Progenitor cell of endocrine pancreas (in vitro differentiated cells): ENCODE results near the gene FCN2. TPM values are rescaled to one million over a fixed set of nuclear protein-coding genes. Genes with fewer than 3 reads are reported as not detected.

Experiments used
- DNase-seq: peaks from one replicate; pipeline ENCODE4 v3.0.0; 2021; ENCODE audit warnings: low spot score; ENCODE audit not compliant: unreplicated experiment
- H3K27ac Mint-ChIP-seq: 2 replicates; pipeline ENCODE4 v1.8.0; 2021; ENCODE audit warnings: mild to moderate bottlenecking, moderate library complexity, mixed read lengths
- H3K27me3 Mint-ChIP-seq: 2 replicates; pipeline ENCODE4 v1.8.0; 2021; ENCODE audit warnings: mixed read lengths
- H3K36me3 Mint-ChIP-seq: 2 replicates; pipeline ENCODE4 v1.8.0; 2022; ENCODE audit warnings: mixed read lengths; ENCODE audit not compliant: insufficient read depth
- H3K4me1 Mint-ChIP-seq: 2 replicates; pipeline ENCODE4 v1.8.0; 2021; ENCODE audit warnings: low read depth, mixed read lengths
- H3K4me3 Mint-ChIP-seq: 2 replicates; pipeline ENCODE4 v1.8.0; 2021; ENCODE audit warnings: low read depth, mild to moderate bottlenecking, moderate library complexity, mixed read lengths
- H3K9me3 Mint-ChIP-seq: 2 replicates; pipeline ENCODE4 v1.8.0; 2021; ENCODE audit warnings: low read depth, mixed read lengths
- total RNA-seq: library from RNA; stranded (reverse); gene quantifications from 2 replicates; pipeline ENCODE4 v1.2.1, GENCODE V29; 2021
- TF ChIP-seq, protein P1 (sequence below): fragments of 200-600 bp; sonication (generic); IDR thresholded peaks from one replicate; pipeline ENCODE4 v1.5.0; 2021; ENCODE audit warnings: antibody characterized with exemption, mild to moderate bottlenecking; ENCODE audit not compliant: unreplicated experiment

Gene FCN2
- total RNA-seq, 1 donor from 2014 or later = not detected

DNA sequence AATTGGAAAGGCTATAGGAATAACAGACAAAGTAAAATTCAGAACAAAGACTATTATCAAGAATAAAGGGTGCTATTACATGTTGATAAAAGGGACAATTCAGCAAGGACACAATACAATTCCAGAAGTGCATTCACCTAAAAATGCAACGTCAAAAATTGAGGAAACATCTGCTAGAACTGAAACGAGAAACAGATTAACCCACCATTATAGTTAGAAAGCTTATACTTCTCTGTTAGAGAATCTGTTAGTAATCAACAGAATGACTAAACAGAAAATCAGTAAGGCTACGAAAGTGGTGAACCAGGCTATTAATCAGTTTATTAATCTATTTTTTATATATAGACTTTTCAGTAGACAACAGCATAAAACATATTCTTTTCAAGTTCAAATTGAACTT, 22.3 kb downstream of the FCN2 start:
- H3K4me1 Mint-ChIP-seq = no peaks in the 10 kb centered on the region
- H3K27me3 Mint-ChIP-seq = peaks cover 15% of the 10 kb centered on the region
- peaks cover 9% of the 10 kb centered on the region for H3K9me3 Mint-ChIP-seq
- no peak overlapping the region for H3K4me3 Mint-ChIP-seq
- no peaks in the 10 kb centered on the region for H3K36me3 Mint-ChIP-seq
- no peak for DNase-seq
- no peak overlapping the region for H3K27ac Mint-ChIP-seq
- TF ChIP-seq, protein P1, sequence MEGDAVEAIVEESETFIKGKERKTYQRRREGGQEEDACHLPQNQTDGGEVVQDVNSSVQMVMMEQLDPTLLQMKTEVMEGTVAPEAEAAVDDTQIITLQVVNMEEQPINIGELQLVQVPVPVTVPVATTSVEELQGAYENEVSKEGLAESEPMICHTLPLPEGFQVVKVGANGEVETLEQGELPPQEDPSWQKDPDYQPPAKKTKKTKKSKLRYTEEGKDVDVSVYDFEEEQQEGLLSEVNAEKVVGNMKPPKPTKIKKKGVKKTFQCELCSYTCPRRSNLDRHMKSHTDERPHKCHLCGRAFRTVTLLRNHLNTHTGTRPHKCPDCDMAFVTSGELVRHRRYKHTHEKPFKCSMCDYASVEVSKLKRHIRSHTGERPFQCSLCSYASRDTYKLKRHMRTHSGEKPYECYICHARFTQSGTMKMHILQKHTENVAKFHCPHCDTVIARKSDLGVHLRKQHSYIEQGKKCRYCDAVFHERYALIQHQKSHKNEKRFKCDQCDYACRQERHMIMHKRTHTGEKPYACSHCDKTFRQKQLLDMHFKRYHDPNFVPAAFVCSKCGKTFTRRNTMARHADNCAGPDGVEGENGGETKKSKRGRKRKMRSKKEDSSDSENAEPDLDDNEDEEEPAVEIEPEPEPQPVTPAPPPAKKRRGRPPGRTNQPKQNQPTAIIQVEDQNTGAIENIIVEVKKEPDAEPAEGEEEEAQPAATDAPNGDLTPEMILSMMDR = no peak

DNA sequence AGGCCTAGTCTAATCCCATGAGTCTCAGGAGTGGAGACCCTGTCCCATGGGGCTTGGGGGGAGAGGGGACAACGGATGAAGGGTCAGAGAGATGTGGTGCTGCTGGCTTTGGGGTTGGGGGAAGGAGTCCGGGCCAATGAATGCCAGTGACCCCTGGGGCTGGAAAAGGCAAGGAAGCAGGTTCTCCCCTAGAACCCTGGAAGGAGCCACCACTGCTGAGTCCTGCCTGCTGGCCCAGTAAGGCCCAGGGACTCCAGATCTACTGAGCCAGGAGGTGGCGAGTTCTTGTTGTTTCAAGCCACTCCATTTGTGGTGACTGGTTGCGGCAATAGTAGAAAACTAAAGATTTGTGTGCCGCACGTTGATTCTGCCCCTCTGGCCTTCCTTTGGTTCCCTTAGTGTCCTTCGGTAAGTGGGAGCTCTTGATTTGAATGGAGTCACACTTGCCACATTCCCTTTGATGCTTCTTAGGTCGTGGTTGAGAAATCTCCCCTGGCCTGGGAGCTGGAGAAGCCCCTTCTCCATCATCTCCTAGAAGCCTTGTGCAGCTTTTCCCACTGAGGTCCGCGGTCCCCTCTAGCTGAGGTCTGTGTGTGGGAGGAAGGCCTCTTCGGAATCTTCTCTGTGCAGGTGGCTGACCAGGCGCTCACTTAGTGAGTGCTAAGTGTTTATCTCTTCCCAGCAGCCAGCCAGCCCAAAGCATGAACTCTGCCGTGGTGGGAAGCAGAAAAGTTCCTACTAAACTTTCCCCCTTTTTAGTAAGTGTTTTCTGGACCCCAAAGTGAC, 28.1 kb downstream of the FCN2 start:
- Mint-ChIP-seq H3K9me3 (no peaks in the 10 kb centered on the region), H3K27me3 (peaks cover 14% of the 10 kb centered on the region), H3K4me1 (no peaks in the 10 kb centered on the region), H3K36me3 (no peaks in the 10 kb centered on the region), H3K4me3 (no peak overlapping the region), H3K27ac (no peak overlapping the region)
- TF ChIP-seq, protein P1 = no peak
- DNase-seq = no peak

DNA sequence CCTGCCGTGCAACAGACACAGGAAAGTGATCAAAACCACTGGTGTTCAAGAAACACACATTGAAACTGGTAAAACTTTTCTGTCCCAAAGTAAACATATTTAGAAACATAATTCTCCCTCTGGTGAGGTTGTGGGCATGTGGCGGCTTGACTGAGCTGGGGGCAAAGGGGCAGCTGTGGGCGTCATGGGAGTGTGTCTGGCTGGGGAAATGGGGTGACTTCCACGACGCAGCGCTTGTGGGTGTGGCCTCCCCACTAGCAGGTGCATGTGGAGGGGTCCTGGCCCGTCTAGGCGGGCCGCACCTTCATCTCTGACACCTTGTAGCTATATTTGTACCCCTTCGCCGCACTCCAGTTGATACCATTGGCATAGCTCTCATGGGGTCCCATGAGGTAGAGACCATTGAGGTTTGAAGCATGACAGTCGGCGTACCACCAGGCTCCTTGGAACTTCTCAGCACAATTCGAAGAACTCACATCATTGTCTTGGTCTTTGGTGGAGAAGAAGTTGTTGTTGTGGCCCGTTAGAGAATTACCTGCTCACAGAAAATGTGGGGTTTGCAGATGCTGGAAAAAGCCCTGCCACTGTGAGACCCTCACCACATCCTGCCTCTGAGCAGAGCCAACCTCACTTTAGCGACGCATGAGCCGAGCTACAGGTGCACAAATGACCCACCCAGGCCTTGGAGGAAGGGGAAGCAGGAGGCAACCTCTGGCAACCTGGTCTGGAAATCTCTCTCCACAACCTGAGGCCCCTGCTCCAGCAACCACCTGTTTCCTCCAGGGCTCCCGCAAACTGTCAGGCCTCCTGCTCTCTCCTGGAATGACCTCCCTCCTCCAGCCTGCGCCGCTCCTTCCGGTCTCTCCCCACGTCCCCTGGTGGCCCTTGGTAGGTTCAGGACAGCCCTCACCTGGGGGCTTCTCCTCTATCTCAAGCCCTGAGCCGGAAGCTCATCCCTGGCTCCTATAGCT, 29.2 kb downstream of the FCN2 start:
- no peaks in the 10 kb centered on the region for H3K4me1 Mint-ChIP-seq
- DNase-seq = no peak
- H3K9me3 Mint-ChIP-seq = no peaks in the 10 kb centered on the region
- no peaks in the 10 kb centered on the region for H3K36me3 Mint-ChIP-seq
- H3K27me3 Mint-ChIP-seq = peaks cover 10% of the 10 kb centered on the region
- TF ChIP-seq, protein P1 = no peak
- no peak overlapping the region for H3K27ac Mint-ChIP-seq
- H3K4me3 Mint-ChIP-seq = no peak overlapping the region

DNA sequence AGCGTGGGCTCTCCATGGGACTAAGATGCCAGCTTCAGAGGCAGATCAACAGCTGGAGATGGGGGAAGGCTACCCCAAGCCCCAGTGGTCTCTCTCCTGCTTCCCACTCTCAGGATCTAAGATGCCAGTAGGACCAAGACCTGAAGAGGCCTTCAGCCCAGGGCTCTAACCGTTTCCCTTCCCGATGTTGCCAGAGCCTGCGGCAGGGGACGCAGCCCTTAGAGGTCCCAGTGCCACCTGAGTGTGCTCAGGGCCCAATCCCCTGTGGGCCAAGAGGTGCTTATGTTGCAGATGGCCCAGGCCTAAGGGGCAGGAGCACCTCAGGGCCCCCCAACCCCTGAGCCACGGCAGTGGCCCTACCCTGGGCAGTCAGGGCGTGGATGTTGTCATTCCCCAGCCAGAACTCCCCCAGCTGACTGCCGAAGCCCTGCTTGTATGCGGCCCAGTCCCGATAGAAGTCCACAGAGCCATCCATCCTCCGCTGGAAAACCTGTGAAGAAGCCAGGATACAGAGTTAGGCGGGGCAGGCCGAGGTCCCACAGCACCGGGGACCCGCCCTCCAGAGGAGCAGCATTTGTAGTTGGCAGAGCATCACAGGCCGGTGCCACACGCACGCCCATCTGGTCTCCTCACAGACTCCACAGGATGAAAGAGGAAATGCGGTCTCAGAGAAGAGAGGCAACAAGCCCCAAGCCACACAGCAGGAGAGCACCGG, 31.7 kb downstream of the FCN2 start:
- no peaks in the 10 kb centered on the region for H3K9me3 Mint-ChIP-seq
- H3K27ac Mint-ChIP-seq = no peak overlapping the region
- no peaks in the 10 kb centered on the region for H3K4me1 Mint-ChIP-seq
- TF ChIP-seq, protein P1 = no peak
- peaks cover 9% of the 10 kb centered on the region for H3K27me3 Mint-ChIP-seq
- DNase-seq = no peak
- H3K36me3 Mint-ChIP-seq = no peaks in the 10 kb centered on the region
- H3K4me3 Mint-ChIP-seq = no peak overlapping the region
